Esophagus muscularis mucosa (tissue), 4 donors: ENCODE data around the gene HOATZ.

ENCODE experiments used
- CTCF ChIP-seq, 3 experiments: fragments of 200-600 bp in 2 of 3; fragments of 450-650 bp in 1 of 3; sonication (generic) in 2 of 3; IDR thresholded peaks; one replicate each; pipeline ENCODE4 v1.5.1; 2017 to 2019; ENCODE audit warnings: antibody characterized with exemption in 3 of 3, mild to moderate bottlenecking in 2 of 3, moderate library complexity in 1 of 3
- EP300 ChIP-seq: sonication (generic); formaldehyde crosslinking; IDR thresholded peaks from one replicate; pipeline ENCODE4 v1.6.1; 2017; ENCODE audit warnings: antibody characterized with exemption
- POLR2A ChIP-seq: fragments of 450-650 bp; IDR thresholded peaks from one replicate; pipeline ENCODE4 v1.6.1; 2017; ENCODE audit warnings: antibody characterized with exemption, moderate library complexity, mild to moderate bottlenecking, low read depth
- POLR2AphosphoS5 ChIP-seq, 2 donors: sonication (generic); formaldehyde crosslinking; IDR thresholded peaks; one replicate each; pipeline ENCODE4 v1.6.1; 2017; ENCODE audit warnings: antibody characterized with exemption in 2 of 2

- no peak for TF ChIP-seq CTCF (IDR thresholded peaks at IDR 0.05)
- TF ChIP-seq POLR2A, result no peak
- no peak for TF ChIP-seq EP300
- TF ChIP-seq POLR2AphosphoS5 (IDR thresholded peaks at IDR 0.05), result no peak
Observed at GRCh38 chr11:111466615-111467014, 48.0 kb upstream of the HOATZ start.
